KMS-11 (cell line): ENCODE measurements around the gene TUBA3D.
"Not testable (repeated sequence)": the region's sequence is repeated elsewhere in the genome, so short reads cannot be mapped to it uniquely, and the experiment has no call there.

Source experiments
- H2AFZ ChIP-seq: fragments of 200-600 bp; sonication (generic); 2 replicates; pipeline ENCODE4 v1.6.1; 2016; ENCODE audit warnings: antibody characterized with exemption, mixed run types, low read depth
- H3K27ac ChIP-seq: fragments of 200-600 bp; sonication (generic); 2 replicates; pipeline ENCODE4 v1.6.1; 2016; ENCODE audit warnings: mild to moderate bottlenecking, mixed run types
- H3K27me3 ChIP-seq: fragments of 200-600 bp; sonication (generic); 2 replicates; pipeline ENCODE4 v1.6.1; 2017; ENCODE audit warnings: mild to moderate bottlenecking, low read depth, mixed run types, moderate library complexity; ENCODE audit not compliant: insufficient read depth
- H3K36me3 ChIP-seq: fragments of 200-600 bp; sonication (generic); 2 replicates; pipeline ENCODE4 v1.6.1; 2017; ENCODE audit warnings: mild to moderate bottlenecking, mixed run types; ENCODE audit not compliant: insufficient read depth
- H3K4me1 ChIP-seq: fragments of 200-600 bp; sonication (generic); 2 replicates; pipeline ENCODE4 v1.6.1; 2016; ENCODE audit warnings: mild to moderate bottlenecking, low read depth, mixed run types; ENCODE audit not compliant: poor library complexity, severe bottlenecking
- H3K4me2 ChIP-seq: fragments of 200-600 bp; sonication (generic); 2 replicates; pipeline ENCODE4 v1.7.0; 2016; ENCODE audit warnings: mild to moderate bottlenecking, mixed run types
- H3K4me3 ChIP-seq: fragments of 200-600 bp; sonication (generic); IDR thresholded peaks from 2 replicates; pipeline ENCODE4 v1.6.1; 2017; ENCODE audit warnings: low read depth, low read length, mixed read lengths; ENCODE audit not compliant: insufficient read depth
- H3K79me2 ChIP-seq: fragments of 200-600 bp; sonication (generic); 2 replicates; pipeline ENCODE4 v1.6.1; 2016; ENCODE audit warnings: low read depth, mixed run types; ENCODE audit not compliant: insufficient read depth
- H3K9ac ChIP-seq: fragments of 200-600 bp; sonication (generic); 2 replicates; pipeline ENCODE4 v1.6.1; 2016; ENCODE audit warnings: mild to moderate bottlenecking, mixed run types
- H4K20me1 ChIP-seq: fragments of 200-600 bp; sonication (generic); 2 replicates; pipeline ENCODE4 v1.6.1; 2016; ENCODE audit warnings: mild to moderate bottlenecking, mixed run types; ENCODE audit not compliant: insufficient read depth
- CTCF ChIP-seq: fragments of 200-600 bp; sonication (generic); conservative IDR thresholded peaks from 2 replicates; pipeline ENCODE4 v1.6.1; 2017; ENCODE audit warnings: low read depth, mild to moderate bottlenecking, antibody characterized with exemption, low read length, moderate library complexity, mixed read lengths

Gene TUBA3D

GRCh38 chr2:131475831-131476230 is at the start of gene TUBA3D:
TSS of gene TUBA3D (plus strand) at chr2:131476119. CDS start at chr2:131476200, 81 bp downstream.
- Histone ChIP-seq H3K27ac (no peak within 1 kb of the TSS), H2AFZ (no peak within 1 kb of the TSS), H3K9ac (no peak within 1 kb of the TSS), H3K4me2 (no peak within 1 kb of the TSS), H3K79me2 (no peaks in the 10 kb centered on the region), H3K4me1 (no peaks in the 10 kb centered on the region), H3K4me3 (no peak within 1 kb of the TSS), H3K36me3 (no peaks in the 10 kb centered on the region), H4K20me1 (no peaks in the 10 kb centered on the region), H3K27me3 (no peaks in the 10 kb centered on the region)
- TF ChIP-seq CTCF, result no peak

- H3K4me1 ChIP-seq, result no peaks in the 10 kb centered on the region
- TF ChIP-seq CTCF, result no peak
- H2AFZ ChIP-seq, result no peak overlapping the region
- H3K27ac ChIP-seq, result no peak overlapping the region
- H3K36me3 ChIP-seq, result no peaks in the 10 kb centered on the region
- no peak overlapping the region for H3K4me2 ChIP-seq
- H3K79me2 ChIP-seq, result no peaks in the 10 kb centered on the region
- H3K4me3 ChIP-seq, result no peak overlapping the region
- H3K9ac ChIP-seq, result no peak overlapping the region
- H3K27me3 ChIP-seq, result no peaks in the 10 kb centered on the region
- no peaks in the 10 kb centered on the region for H4K20me1 ChIP-seq
Observed at GRCh38 chr2:131426727-131427126, 49.2 kb upstream of the TUBA3D start.

GRCh38 chr2:131431336-131431735 is 44.6 kb upstream of the TUBA3D start:
- no peak for TF ChIP-seq CTCF
- no peak overlapping the region for H3K4me3 ChIP-seq
- no peak overlapping the region for H3K4me2 ChIP-seq
- H2AFZ ChIP-seq, result no peak overlapping the region
- no peak overlapping the region for H3K27ac ChIP-seq
- no peaks in the 10 kb centered on the region for H3K27me3 ChIP-seq
- no peaks in the 10 kb centered on the region for H3K4me1 ChIP-seq
- H3K79me2 ChIP-seq, result no peaks in the 10 kb centered on the region
- no peaks in the 10 kb centered on the region for H3K36me3 ChIP-seq
- H4K20me1 ChIP-seq, result no peaks in the 10 kb centered on the region
- H3K9ac ChIP-seq, result no peak overlapping the region

GRCh38 chr2:131440742-131441468 is 35.0 kb upstream of the TUBA3D start:
- H3K36me3 ChIP-seq, H4K20me1 ChIP-seq: not testable (repeated sequence)

GRCh38 chr2:131444736-131445514 is 31.0 kb upstream of the TUBA3D start:
- not testable (repeated sequence) for H3K27me3 ChIP-seq, H2AFZ ChIP-seq, H3K27ac ChIP-seq, H3K79me2 ChIP-seq, H3K36me3 ChIP-seq, H3K4me3 ChIP-seq, H4K20me1 ChIP-seq, H3K9ac ChIP-seq, H3K4me2 ChIP-seq, H3K4me1 ChIP-seq

More at GRCh38 chr2:131440742-131441468, 35.0 kb upstream of the TUBA3D start:
- not testable (repeated sequence) for H3K79me2 ChIP-seq, H2AFZ ChIP-seq, H3K9ac ChIP-seq, H3K4me3 ChIP-seq, H3K27ac ChIP-seq, H3K4me2 ChIP-seq, H3K4me1 ChIP-seq, H3K27me3 ChIP-seq

- H3K36me3 ChIP-seq, H2AFZ ChIP-seq, H3K4me1 ChIP-seq, H3K4me2 ChIP-seq, H4K20me1 ChIP-seq, H3K79me2 ChIP-seq, H3K9ac ChIP-seq, H3K27ac ChIP-seq, H3K27me3 ChIP-seq, H3K4me3 ChIP-seq: not testable (repeated sequence)
Observed at GRCh38 chr2:131445515-131445797, 30.5 kb upstream of the TUBA3D start.
